ENCODE results near the gene DENND4A. TPM values are rescaled to one million over a fixed set of nuclear protein-coding genes. Genes with fewer than 3 reads are reported as not detected.

The DENND4A gene
- total RNA-seq, 4 donors from 2014 or later: 27.1 to 75.3 (median 52.8) TPM

DNA sequence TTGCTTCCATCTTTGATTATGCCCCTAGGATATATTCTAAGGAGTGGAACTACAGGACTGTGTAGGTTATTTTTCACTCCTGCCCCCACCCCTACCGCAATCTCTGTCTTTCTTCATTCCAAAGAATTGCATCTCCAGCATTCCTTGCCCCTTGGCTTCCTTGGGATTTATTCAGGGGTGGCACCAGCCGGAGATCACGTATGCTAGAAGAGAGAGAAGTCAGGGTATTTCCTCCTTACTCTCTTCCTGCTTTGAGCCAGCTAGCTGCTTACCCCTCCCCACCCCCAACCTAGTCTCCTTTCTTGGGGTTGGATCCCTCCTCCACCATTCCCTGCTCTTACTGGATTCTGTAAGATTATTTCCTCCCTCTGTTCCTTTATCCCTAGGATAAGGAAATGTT is 35.0 kb upstream of the DENND4A start:
- TF ChIP-seq POLR2A (IDR thresholded peaks at IDR 0.05): no peak
- TF ChIP-seq, protein P1, sequence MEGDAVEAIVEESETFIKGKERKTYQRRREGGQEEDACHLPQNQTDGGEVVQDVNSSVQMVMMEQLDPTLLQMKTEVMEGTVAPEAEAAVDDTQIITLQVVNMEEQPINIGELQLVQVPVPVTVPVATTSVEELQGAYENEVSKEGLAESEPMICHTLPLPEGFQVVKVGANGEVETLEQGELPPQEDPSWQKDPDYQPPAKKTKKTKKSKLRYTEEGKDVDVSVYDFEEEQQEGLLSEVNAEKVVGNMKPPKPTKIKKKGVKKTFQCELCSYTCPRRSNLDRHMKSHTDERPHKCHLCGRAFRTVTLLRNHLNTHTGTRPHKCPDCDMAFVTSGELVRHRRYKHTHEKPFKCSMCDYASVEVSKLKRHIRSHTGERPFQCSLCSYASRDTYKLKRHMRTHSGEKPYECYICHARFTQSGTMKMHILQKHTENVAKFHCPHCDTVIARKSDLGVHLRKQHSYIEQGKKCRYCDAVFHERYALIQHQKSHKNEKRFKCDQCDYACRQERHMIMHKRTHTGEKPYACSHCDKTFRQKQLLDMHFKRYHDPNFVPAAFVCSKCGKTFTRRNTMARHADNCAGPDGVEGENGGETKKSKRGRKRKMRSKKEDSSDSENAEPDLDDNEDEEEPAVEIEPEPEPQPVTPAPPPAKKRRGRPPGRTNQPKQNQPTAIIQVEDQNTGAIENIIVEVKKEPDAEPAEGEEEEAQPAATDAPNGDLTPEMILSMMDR (IDR thresholded peaks at IDR 0.05): no peak
- Histone ChIP-seq H3K4me1 (no peaks in the 10 kb centered on the region), H3K9me3 (no peaks in the 10 kb centered on the region), H3K4me3 (no peak overlapping the region), H3K27ac (no peak overlapping the region), H3K36me3 (no peaks in the 10 kb centered on the region), H3K27me3 (no peaks in the 10 kb centered on the region)
- DNase-seq: no peak
- intact Hi-C loops (cut with DNase I; ENCODE audit: low total_unique reads): no loop called here

DNA sequence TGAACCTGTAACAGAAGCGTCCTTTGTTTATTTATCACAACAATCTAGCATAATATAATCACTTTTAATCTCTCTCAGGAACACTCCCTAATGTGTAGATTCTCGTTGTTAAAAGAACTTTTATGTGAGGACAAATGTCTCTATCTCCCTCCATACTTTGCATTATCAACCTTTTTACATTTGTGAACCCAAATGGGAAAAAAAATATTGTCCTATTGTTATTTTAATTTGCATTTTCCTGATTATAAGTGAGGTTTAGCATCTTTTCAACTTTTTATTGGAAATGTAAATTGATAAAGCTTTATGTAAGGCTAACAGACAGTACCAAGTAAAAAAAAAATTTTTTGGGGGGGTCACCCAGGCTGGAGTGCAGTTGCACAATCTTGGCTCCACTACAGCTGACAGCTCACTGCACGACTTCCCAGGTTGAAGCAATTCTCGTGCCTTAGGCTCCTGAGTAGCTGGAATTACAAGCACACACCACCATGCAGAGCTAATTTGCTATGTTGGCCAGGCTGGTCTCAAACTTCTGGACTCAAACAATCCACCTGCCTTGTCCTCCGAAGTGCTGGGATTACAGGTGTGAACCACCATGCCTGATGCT is 33.0 kb upstream of the DENND4A start:
- intact Hi-C loops (cut with DNase I; ENCODE audit: low total_unique reads): no loop called here
- no peak overlapping the region for H3K4me3 ChIP-seq
- no peaks in the 10 kb centered on the region for H3K9me3 ChIP-seq
- H3K4me1 ChIP-seq: no peaks in the 10 kb centered on the region
- TF ChIP-seq POLR2A (IDR thresholded peaks at IDR 0.05): no peak
- TF ChIP-seq, protein P1 (IDR thresholded peaks at IDR 0.05): no peak
- H3K27me3 ChIP-seq: no peaks in the 10 kb centered on the region
- no peaks in the 10 kb centered on the region for H3K36me3 ChIP-seq
- no peak overlapping the region for H3K27ac ChIP-seq
- DNase-seq: peak; percentile 46

DNA sequence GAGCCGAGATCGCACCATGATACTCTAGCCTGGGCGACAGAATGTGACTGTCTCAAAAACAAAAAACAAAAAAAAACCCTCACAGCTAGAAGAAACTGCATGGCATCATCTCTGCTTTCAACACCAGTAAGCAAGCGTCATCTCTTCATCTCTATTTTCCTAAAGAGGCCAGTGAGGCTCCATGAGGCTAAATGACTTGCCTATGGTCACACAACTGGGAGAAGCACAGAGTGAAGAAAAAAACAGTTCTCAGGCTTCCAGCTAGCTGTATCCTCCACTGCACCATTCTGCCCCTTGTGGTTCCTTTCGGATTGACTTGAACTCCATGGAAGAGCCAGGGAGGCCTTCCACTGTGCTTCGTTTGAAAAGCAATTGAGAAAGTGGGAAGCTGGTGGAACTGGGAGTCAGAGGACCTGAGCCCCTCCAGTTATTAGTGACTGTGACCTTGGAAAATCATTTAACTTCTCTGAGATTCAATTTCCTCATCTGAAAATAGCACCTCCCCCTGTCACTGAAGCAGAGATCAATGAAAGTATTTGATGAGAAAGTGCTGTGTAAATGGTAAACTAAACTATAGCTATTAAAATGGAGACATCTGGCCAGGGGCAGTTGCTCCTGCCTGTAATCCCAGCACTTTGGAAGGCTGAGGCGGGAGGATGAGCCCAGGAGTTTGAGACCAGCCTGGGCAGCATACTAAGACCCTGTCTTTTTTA is 32.1 kb upstream of the DENND4A start:
- no peaks in the 10 kb centered on the region for H3K27me3 ChIP-seq
- no peak overlapping the region for H3K4me3 ChIP-seq
- intact Hi-C loops (cut with DNase I; ENCODE audit: low total_unique reads): no loop called here
- peak; percentile 28 to 48 for DNase-seq
- H3K9me3 ChIP-seq: no peaks in the 10 kb centered on the region
- no peaks in the 10 kb centered on the region for H3K4me1 ChIP-seq
- H3K27ac ChIP-seq: no peak overlapping the region
- no peaks in the 10 kb centered on the region for H3K36me3 ChIP-seq
- TF ChIP-seq, protein P1 (IDR thresholded peaks at IDR 0.05): peak; percentile 31 to 68 (median 54)
- no peak for TF ChIP-seq POLR2A (IDR thresholded peaks at IDR 0.05)

GRCh38 chr15:65822316-65822715 is 30.2 kb upstream of the DENND4A start:
- Histone ChIP-seq H3K4me3 (no peak overlapping the region), H3K9me3 (no peaks in the 10 kb centered on the region), H3K27me3 (no peaks in the 10 kb centered on the region), H3K36me3 (no peaks in the 10 kb centered on the region), H3K27ac (no peak overlapping the region), H3K4me1 (no peaks in the 10 kb centered on the region)
- no peak for TF ChIP-seq POLR2A (IDR thresholded peaks at IDR 0.05)
- TF ChIP-seq, protein P1 (IDR thresholded peaks at IDR 0.05): no peak
- intact Hi-C loops (cut with DNase I; ENCODE audit: low total_unique reads): no loop called here
- no peak for DNase-seq

GRCh38 chr15:65821070-65821469 is 29.0 kb upstream of the DENND4A start:
- Histone ChIP-seq H3K9me3 (no peaks in the 10 kb centered on the region), H3K27me3 (no peaks in the 10 kb centered on the region)

More at GRCh38 chr15:65821070-65821469, 29.0 kb upstream of the DENND4A start:
- intact Hi-C loops (cut with DNase I; ENCODE audit: low total_unique reads): no loop called here
- no peaks in the 10 kb centered on the region for H3K4me1 ChIP-seq
- no peak overlapping the region for H3K27ac ChIP-seq
- no peak for DNase-seq
- no peaks in the 10 kb centered on the region for H3K36me3 ChIP-seq
- H3K4me3 ChIP-seq: no peak overlapping the region
- no peak for TF ChIP-seq POLR2A (IDR thresholded peaks at IDR 0.05)
- TF ChIP-seq, protein P1 (IDR thresholded peaks at IDR 0.05): no peak

All from uterus (tissue), 4 donors.